H1 (cell line): ENCODE results near the gene GLDC. TPM values are rescaled to one million over a fixed set of nuclear protein-coding genes. Genes with fewer than 3 reads are reported as not detected.

Source experiments
- ASH2L ChIP-seq: fragments of 200-600, 300-600 bp; sonication (generic); IDR thresholded peaks from one replicate; pipeline ENCODE4 v1.7.1; 2017; ENCODE audit warnings: low read length
- BACH1 ChIP-seq: IDR thresholded peaks from 2 replicates; pipeline ENCODE4 v1.6.1; 2012; ENCODE audit warnings: low read length, improper control_type of control experiment
- BCL11A ChIP-seq, 2 experiments: IDR thresholded peaks; one replicate each; pipeline ENCODE4 v1.6.1; 2011; ENCODE audit warnings: low read depth in 2 of 2, low read length in 2 of 2, mild to moderate bottlenecking in 2 of 2
- HDAC6 ChIP-seq: IDR thresholded peaks from one replicate; pipeline ENCODE4 v1.7.1; 2012; ENCODE audit warnings: low read depth, mild to moderate bottlenecking, inconsistent platforms, low read length, moderate library complexity
- NANOG ChIP-seq: IDR thresholded peaks from 2 replicates; pipeline ENCODE4 v1.6.1; 2011; ENCODE audit warnings: low read length, low read depth, mild to moderate bottlenecking, inconsistent platforms; ENCODE audit not compliant: insufficient read depth, poor library complexity, severe bottlenecking
- RAD21 ChIP-seq, 2 experiments: IDR thresholded peaks in 1 of 2; conservative IDR thresholded peaks in 1 of 2; 2 replicates each; pipeline ENCODE4 v1.6.1; 2011; ENCODE audit warnings: low read depth in 2 of 2, low read length in 2 of 2, improper control_type of control experiment in 1 of 2, inconsistent platforms in 1 of 2, mild to moderate bottlenecking in 1 of 2, moderate library complexity in 1 of 2
- TBP ChIP-seq: IDR thresholded peaks from 2 replicates; pipeline ENCODE4 v1.6.1; 2011; ENCODE audit warnings: low read depth, low read length, improper control_type of control experiment
- YY1 ChIP-seq: IDR thresholded peaks from 2 replicates; pipeline ENCODE4 v1.6.1; 2011; ENCODE audit warnings: low read depth, mild to moderate bottlenecking, low read length
- polyA plus RNA-seq, 7 experiments: library from polyadenylated mRNA; depleted of rRNA in 3 of 7; stranded (reverse) in 5 of 7; unstranded in 2 of 7; fragments of >200 nt in 5 of 7; fragments of 200-250 nt in 2 of 7; gene quantifications; 1 replicate in 5 of 7; 2 replicates in 1 of 7; 4 replicates in 1 of 7; pipeline versions ENCODE4 v1.2.1 to v1.2.3, GENCODE V29; 2011 to 2013; ENCODE audit warnings: missing spikeins in 2 of 7, mixed read lengths in 2 of 7
- total RNA-seq: library from RNA; stranded (reverse); fragmentation: NEBNext Ultra II Directional; extraction: Animal tissue kit (Norgen Biotek cat#: 25700); gene quantifications from 2 replicates; pipeline ENCODE4 v1.2.1, GENCODE V29; 2021
- TF ChIP-seq, protein P1 (sequence below), 3 experiments: IDR thresholded peaks; 1 replicate in 2 of 3; 2 replicates in 1 of 3; pipeline versions ENCODE4 v1.5.1 to v1.6.1; 2011; ENCODE audit warnings: low read length in 3 of 3, mild to moderate bottlenecking in 3 of 3, inconsistent platforms in 2 of 3, low read depth in 1 of 3, moderate library complexity in 1 of 3; ENCODE audit not compliant: insufficient read depth in 1 of 3; ENCODE audit errors: control extremely low read depth in 1 of 3

The GLDC gene
- total and polyA plus RNA-seq, 2 of the 8 experiments (the other 6 are each of a cell fraction or from before 2014, with no cell fraction given): 48.8 to 101 TPM

DNA sequence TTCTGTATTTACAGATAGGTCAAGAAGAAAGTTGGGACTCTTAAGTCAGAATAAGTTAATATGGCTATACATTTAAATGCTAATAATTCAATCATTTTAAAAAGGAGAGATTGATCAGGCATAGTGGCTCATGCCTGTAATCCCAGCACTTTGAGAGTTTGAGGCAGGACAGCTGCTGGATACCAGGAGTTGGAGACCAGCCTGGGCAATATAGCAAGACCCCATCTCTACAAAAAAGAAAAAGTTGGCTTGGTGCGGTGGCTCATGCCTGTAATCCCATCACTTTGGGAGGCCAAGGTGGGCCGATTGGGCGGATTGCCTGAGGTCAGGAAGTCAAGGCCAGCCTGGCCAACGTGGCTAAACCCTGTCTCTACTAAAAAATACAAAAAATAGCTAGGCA is 15.0 kb upstream of the GLDC start (continued):
- TF ChIP-seq, protein P1, sequence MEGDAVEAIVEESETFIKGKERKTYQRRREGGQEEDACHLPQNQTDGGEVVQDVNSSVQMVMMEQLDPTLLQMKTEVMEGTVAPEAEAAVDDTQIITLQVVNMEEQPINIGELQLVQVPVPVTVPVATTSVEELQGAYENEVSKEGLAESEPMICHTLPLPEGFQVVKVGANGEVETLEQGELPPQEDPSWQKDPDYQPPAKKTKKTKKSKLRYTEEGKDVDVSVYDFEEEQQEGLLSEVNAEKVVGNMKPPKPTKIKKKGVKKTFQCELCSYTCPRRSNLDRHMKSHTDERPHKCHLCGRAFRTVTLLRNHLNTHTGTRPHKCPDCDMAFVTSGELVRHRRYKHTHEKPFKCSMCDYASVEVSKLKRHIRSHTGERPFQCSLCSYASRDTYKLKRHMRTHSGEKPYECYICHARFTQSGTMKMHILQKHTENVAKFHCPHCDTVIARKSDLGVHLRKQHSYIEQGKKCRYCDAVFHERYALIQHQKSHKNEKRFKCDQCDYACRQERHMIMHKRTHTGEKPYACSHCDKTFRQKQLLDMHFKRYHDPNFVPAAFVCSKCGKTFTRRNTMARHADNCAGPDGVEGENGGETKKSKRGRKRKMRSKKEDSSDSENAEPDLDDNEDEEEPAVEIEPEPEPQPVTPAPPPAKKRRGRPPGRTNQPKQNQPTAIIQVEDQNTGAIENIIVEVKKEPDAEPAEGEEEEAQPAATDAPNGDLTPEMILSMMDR (IDR thresholded peaks at IDR 0.05; ENCODE audit: control extremely low read depth in 1 of 3, insufficient read depth in 1 of 3, low read depth in 1 of 3, low read length in 3 of 3): no peak
- TF ChIP-seq BACH1 (no peak), RAD21 (IDR thresholded peaks at IDR 0.05 in 1 of 2, conservative IDR thresholded peaks at IDR 0.05 in 1 of 2; ENCODE audit: low read depth in 2 of 2, low read length in 2 of 2) (no peak), TBP (no peak), YY1 (no peak), NANOG (no peak), HDAC6 (no peak), BCL11A (IDR thresholded peaks at IDR 0.05; ENCODE audit: low read depth in 2 of 2, low read length in 2 of 2) (no peak), ASH2L (no peak)
